Gastroesophageal sphincter (tissue), 3 donors: Measurements from ENCODE around the gene ADPRM.

ENCODE experiments used
- CTCF ChIP-seq, 4 experiments: fragments of 200-600 bp in 2 of 4; fragments of 450-650 bp in 2 of 4; sonication (generic) in 1 of 4; IDR thresholded peaks; one replicate each; pipeline ENCODE4 v1.5.1; 2017 to 2019; ENCODE audit warnings: antibody characterized with exemption in 4 of 4, mild to moderate bottlenecking in 2 of 4, moderate library complexity in 2 of 4
- EP300 ChIP-seq: sonication (generic); formaldehyde crosslinking; IDR thresholded peaks from one replicate; pipeline ENCODE4 v1.6.1; 2017; ENCODE audit warnings: antibody characterized with exemption, mild to moderate bottlenecking
- POLR2A ChIP-seq, 2 donors: fragments of 450-650 bp; IDR thresholded peaks; one replicate each; pipeline ENCODE4 v1.6.1; 2017; ENCODE audit warnings: antibody characterized with exemption in 2 of 2, mild to moderate bottlenecking in 2 of 2, moderate library complexity in 1 of 2
- POLR2AphosphoS5 ChIP-seq: sonication (generic); formaldehyde crosslinking; IDR thresholded peaks from one replicate; pipeline ENCODE4 v1.6.1; 2017; ENCODE audit warnings: antibody characterized with exemption

- no peak for TF ChIP-seq CTCF (IDR thresholded peaks at IDR 0.05)
- TF ChIP-seq POLR2A (IDR thresholded peaks at IDR 0.05): no peak
- no peak for TF ChIP-seq POLR2AphosphoS5
- no peak for TF ChIP-seq EP300
These were observed 32.8 kb upstream of the ADPRM start for GRCh38 chr17:10664571-10664970.
